PC-3 (cell line): ENCODE measurements around the gene RNF217. TPM values are rescaled to one million over a fixed set of nuclear protein-coding genes. Genes with fewer than 3 reads are reported as not detected.

ENCODE experiments used
- ATAC-seq: fragments of 200-7000 bp; cut with Tn5 transposase; 2 replicates; pipeline ENCODE4 v1.9.1; 2020; ENCODE audit warnings: mild to moderate bottlenecking, moderate library complexity
- BruUV-seq: library from RNA; stranded (reverse); fragments of 400-500 nt; replicated peaks from 2 replicates; lab custom pipeline; 2021; lab: Mats Ljungman, UMichigan
- CTCF ChIA-PET: fragments of 300-600 bp; sonication (Branson Sonifier 250); formaldehyde crosslinking; loops from one replicate; lab custom pipeline; 2022; ENCODE audit warnings: antibody characterized with exemption; lab: Charles Lee
- POLR2A ChIA-PET: fragments of 300-600 bp; sonication (Branson Sonifier 250); formaldehyde crosslinking; loops from one replicate; lab custom pipeline; 2022; ENCODE audit warnings: antibody characterized with exemption; ENCODE audit not compliant: unreplicated experiment; lab: Charles Lee
- DNase-seq: peaks from one replicate; pipeline ENCODE4 v3.0.0-alpha.2; 2015
- H2AFZ ChIP-seq: fragments of 300-600 bp; sonication (generic); 2 replicates; pipeline ENCODE4 v1.6.0; 2016; ENCODE audit warnings: antibody characterized with exemption, low read length
- H3F3A ChIP-seq: fragments of 300-600 bp; sonication (generic); one replicate; pipeline ENCODE4 v1.6.0; 2017; ENCODE audit warnings: antibody characterized with exemption, low read length, control low read depth, mild to moderate bottlenecking; ENCODE audit not compliant: unreplicated experiment
- H3K27ac ChIP-seq: fragments of 300-600 bp; sonication (generic); 2 replicates; pipeline ENCODE4 v1.5.1; 2016; ENCODE audit warnings: mild to moderate bottlenecking, low read length
- H3K27me3 ChIP-seq: fragments of 300-600 bp; sonication (generic); 2 replicates; pipeline ENCODE4 v1.6.1; 2016; ENCODE audit warnings: low read length, mixed read lengths
- H3K36me3 ChIP-seq: fragments of 300-600 bp; sonication (generic); 2 replicates; pipeline ENCODE4 v1.6.1; 2016; ENCODE audit warnings: low read depth, mixed run types, low read length, mixed read lengths
- H3K4me1 ChIP-seq: fragments of 300-600 bp; sonication (generic); 2 replicates; pipeline ENCODE4 v1.5.1; 2016; ENCODE audit warnings: low read length; ENCODE audit not compliant: insufficient read depth
- H3K4me2 ChIP-seq: fragments of 300-600 bp; sonication (generic); 2 replicates; pipeline ENCODE4 v1.6.0; 2016; ENCODE audit warnings: low read length
- H3K4me3 ChIP-seq: fragments of 300-600 bp; sonication (generic); 2 replicates; pipeline ENCODE4 v1.5.1; 2016; ENCODE audit warnings: mild to moderate bottlenecking, low read length, mixed read lengths
- H3K79me2 ChIP-seq: fragments of 300-600 bp; sonication (generic); 2 replicates; pipeline ENCODE4 v1.6.1; 2017; ENCODE audit warnings: low read length, mixed read lengths
- H3K9ac ChIP-seq: fragments of 300-600 bp; sonication (generic); 2 replicates; pipeline ENCODE4 v1.6.0; 2016; ENCODE audit warnings: mild to moderate bottlenecking, low read length
- H3K9me2 ChIP-seq: fragments of 300-600 bp; sonication (generic); replicated peaks from 2 replicates; pipeline ENCODE4 v1.6.1; 2016; ENCODE audit warnings: mixed run types, low read length, mixed read lengths
- H3K9me3 ChIP-seq: fragments of 300-600 bp; sonication (generic); 2 replicates; pipeline ENCODE4 v1.6.1; 2016; ENCODE audit warnings: low read length, mixed read lengths
- H4K20me1 ChIP-seq: fragments of 300-600 bp; sonication (generic); 2 replicates; pipeline ENCODE4 v1.6.1; 2016; ENCODE audit warnings: low read length, mixed read lengths
- CTCF ChIP-seq: fragments of 300-600 bp; sonication (generic); conservative IDR thresholded peaks from 2 replicates; pipeline ENCODE4 v1.5.1; 2017; ENCODE audit warnings: antibody characterized with exemption, low read depth, mild to moderate bottlenecking, low read length
- EZH2 ChIP-seq: fragments of 300-600 bp; sonication (generic); IDR thresholded peaks from one replicate; pipeline ENCODE4 v1.6.1; 2017; ENCODE audit warnings: antibody characterized with exemption, mild to moderate bottlenecking, low read length; ENCODE audit not compliant: unreplicated experiment
- EZH2phosphoT487 ChIP-seq: fragments of 300-600 bp; sonication (generic); IDR thresholded peaks from 2 replicates; pipeline ENCODE4 v1.6.1; 2018; ENCODE audit warnings: mild to moderate bottlenecking, antibody characterized with exemption, low read length, borderline replicate concordance
- intact Hi-C: fragments of 100-400 bp; cut with micrococcal nuclease; formaldehyde crosslinking; loops from 2 replicates; pipeline ENCODE4 v1.9.0; 2023
- total RNA-seq: library from RNA; depleted of rRNA; stranded (reverse); fragments of >200 nt; gene quantifications from 2 replicates; pipeline ENCODE4 v1.2.3, GENCODE V29; 2014

RNF217 gene
- total RNA-seq, 1 experiment from 2014 or later: 7.7 TPM

- no peaks in the 10 kb centered on the region for H3K27me3 ChIP-seq
- CTCF ChIA-PET: no interaction called here
- peaks cover 3% of the 10 kb centered on the region for H3K4me1 ChIP-seq
- ATAC-seq (no peak), DNase-seq (no peak)
- intact Hi-C loops: no loop called here
- H4K20me1 ChIP-seq: no peaks in the 10 kb centered on the region
- H3K36me3 ChIP-seq: no peaks in the 10 kb centered on the region
- H3F3A ChIP-seq: no peaks in the 10 kb centered on the region
- no peaks in the 10 kb centered on the region for H3K79me2 ChIP-seq
- no peak overlapping the region for H3K4me2 ChIP-seq
- TF ChIP-seq EZH2phosphoT487: no peak
- TF ChIP-seq EZH2: no peak
- no peak for TF ChIP-seq CTCF
- POLR2A ChIA-PET: no interaction called here
- H3K4me3 ChIP-seq: no peak overlapping the region
- no peaks in the 10 kb centered on the region for H3K9me2 ChIP-seq
- no peaks in the 10 kb centered on the region for H3K9me3 ChIP-seq
- no TSS peak for BruUV-seq
- no peak overlapping the region for H3K9ac ChIP-seq
- no peak overlapping the region for H2AFZ ChIP-seq
- H3K27ac ChIP-seq: no peak overlapping the region
Measured at GRCh38 chr6:125129354-125129753, 167.1 kb downstream of the RNF217 start.

- H3K4me3 ChIP-seq: no peak overlapping the region
- TF ChIP-seq EZH2phosphoT487 (no peak), CTCF (no peak), EZH2 (no peak)
- no peaks in the 10 kb centered on the region for H3K79me2 ChIP-seq
- H3F3A ChIP-seq: no peaks in the 10 kb centered on the region
- no peaks in the 10 kb centered on the region for H3K4me1 ChIP-seq
- DNase-seq: no peak
- H3K9me3 ChIP-seq: no peaks in the 10 kb centered on the region
- no peaks in the 10 kb centered on the region for H4K20me1 ChIP-seq
- ChIA-PET POLR2A (no interaction called here), CTCF (interaction anchor here (0.7 kb wide), 1 partner anchor 262 kb away, joined by 5 read pairs; no protein-coding TSS in a partner anchor)
- H3K4me2 ChIP-seq: no peak overlapping the region
- H3K27ac ChIP-seq: no peak overlapping the region
- no peak overlapping the region for H2AFZ ChIP-seq
- H3K9ac ChIP-seq: no peak overlapping the region
- intact Hi-C loops: no loop called here
- no peaks in the 10 kb centered on the region for H3K9me2 ChIP-seq
- no peaks in the 10 kb centered on the region for H3K36me3 ChIP-seq
- ATAC-seq: no peak
- H3K27me3 ChIP-seq: no peaks in the 10 kb centered on the region
- BruUV-seq: no TSS peak
Measured at GRCh38 chr6:125132058-125132457, 169.8 kb downstream of the RNF217 start.

GRCh38 chr6:125136378-125136777 lies 174.1 kb downstream of the RNF217 start:
- H3K9ac ChIP-seq: no peak overlapping the region
- ATAC-seq (no peak), DNase-seq (no peak)
- H3K27ac ChIP-seq: no peak overlapping the region
- H3K27me3 ChIP-seq: no peaks in the 10 kb centered on the region
- intact Hi-C loops: no loop called here
- H4K20me1 ChIP-seq: no peaks in the 10 kb centered on the region
- no TSS peak for BruUV-seq
- no peaks in the 10 kb centered on the region for H3K36me3 ChIP-seq
- H2AFZ ChIP-seq: no peak overlapping the region
- H3K9me3 ChIP-seq: no peaks in the 10 kb centered on the region
- TF ChIP-seq CTCF (no peak), EZH2 (no peak), EZH2phosphoT487 (no peak)
- no peaks in the 10 kb centered on the region for H3F3A ChIP-seq
- no peak overlapping the region for H3K4me3 ChIP-seq
- ChIA-PET CTCF (no interaction called here), POLR2A (no interaction called here)
- H3K9me2 ChIP-seq: no peaks in the 10 kb centered on the region
- H3K79me2 ChIP-seq: no peaks in the 10 kb centered on the region
- no peak overlapping the region for H3K4me2 ChIP-seq
- H3K4me1 ChIP-seq: no peaks in the 10 kb centered on the region
